Testis (tissue), 3 donors: ENCODE results near the gene RFXANK. TPM values are rescaled to one million over a fixed set of nuclear protein-coding genes. Genes with fewer than 3 reads are reported as not detected.
"Not testable (repeated sequence)": the region's sequence is repeated elsewhere in the genome, so short reads cannot be mapped to it uniquely, and the experiment has no call there.

ENCODE experiments used
- DNase-seq: peaks from one replicate; pipeline ENCODE4 v3.0.0-alpha.2; 2019
- H3K27ac ChIP-seq, 2 donors: fragments of 200-600 bp; sonication (generic); one replicate each; pipeline ENCODE4 v1.5.1; 2019
- H3K27me3 ChIP-seq: fragments of 200-600 bp; sonication (generic); one replicate; pipeline ENCODE4 v1.5.1; 2019
- H3K36me3 ChIP-seq: fragments of 200-600 bp; sonication (generic); one replicate; pipeline ENCODE4 v1.5.1; 2017; ENCODE audit warnings: low read depth; ENCODE audit errors: missing control alignments
- H3K4me1 ChIP-seq: fragments of 200-600 bp; sonication (generic); one replicate; pipeline ENCODE4 v1.5.1; 2019
- H3K4me3 ChIP-seq, 2 donors: fragments of 200-600 bp; sonication (generic); one replicate each; pipeline ENCODE4 v1.5.1; 2017 to 2019
- H3K9me3 ChIP-seq: fragments of 200-600 bp; sonication (generic); one replicate; pipeline ENCODE4 v1.5.1; 2017
- CTCF ChIP-seq, 3 experiments: fragments of 450-650 bp in 2 of 3; fragments of 200-600 bp in 1 of 3; sonication (generic) in 1 of 3; IDR thresholded peaks; one replicate each; pipeline ENCODE4 v1.5.1; 2016 to 2019; ENCODE audit warnings: antibody characterized with exemption in 3 of 3, mild to moderate bottlenecking in 2 of 3, moderate library complexity in 1 of 3
- POLR2A ChIP-seq: fragments of 450-650 bp; IDR thresholded peaks from one replicate; pipeline ENCODE4 v1.6.1; 2017; ENCODE audit warnings: antibody characterized with exemption, mild to moderate bottlenecking, moderate library complexity
- WGBS, 2 donors: methylation state at CpG; one replicate each; pipeline ENCODE4 v1.1.5; 2018; 5-methylcytosine and 5-hydroxymethylcytosine counted together
- intact Hi-C: fragments of 100-400 bp; cut with DNase I; formaldehyde crosslinking; loops from one replicate; pipeline ENCODE4 v1.15.1; 2023; ENCODE audit warnings: low total_unique reads
- polyA plus RNA-seq: library from polyadenylated mRNA; stranded (reverse); fragments of 350-450 nt; fragmentation: Illumina TruSeq; extraction: RNeasy Lipid Tissue Mini Kit (QIAGEN cat#74804); gene quantifications from one replicate; pipeline ENCODE4 v1.2.3, GENCODE V29; 2014; ENCODE audit warnings: low read depth, low replicate concordance; ENCODE audit not compliant: insufficient read depth
- total RNA-seq, 2 donors: library from RNA; depleted of rRNA; stranded (reverse); fragments of >200 nt; gene quantifications; one replicate each; pipeline ENCODE4 v1.2.3, GENCODE V29; 2016

Gene RFXANK
- total and polyA plus RNA-seq, 3 donors from 2014 or later, result 35.1 to 40.4 (median 35.7) TPM

GRCh38 chr19:19146865-19147264 is 45.2 kb upstream of the RFXANK start:
- DNase-seq, result no peak
- Histone ChIP-seq H3K27me3 (no peaks in the 10 kb centered on the region), H3K36me3 (no peaks in the 10 kb centered on the region), H3K4me1 (no peaks in the 10 kb centered on the region), H3K9me3 (no peaks in the 10 kb centered on the region), H3K27ac (no peak overlapping the region), H3K4me3 (no peak overlapping the region)
- 80 to 96% methylated on average over 1 to 7 of the region's 7 CpGs for WGBS, 2 donors
- TF ChIP-seq POLR2A, result no peak
- TF ChIP-seq CTCF (IDR thresholded peaks at IDR 0.05), result no peak
- intact Hi-C loops, result loop anchor here (10.0 kb wide), 1 partner anchor 82 kb away; the partner anchor contains the start of gene SLC25A42

GRCh38 chr19:19147344-19147743 is 44.7 kb upstream of the RFXANK start:
- intact Hi-C loops, result loop anchor here (10.0 kb wide), 1 partner anchor 83 kb away; the partner anchor contains the start of gene SLC25A42
- Histone ChIP-seq H3K4me1 (no peaks in the 10 kb centered on the region), H3K27ac (no peak overlapping the region), H3K4me3 (no peak overlapping the region), H3K9me3 (no peaks in the 10 kb centered on the region), H3K36me3 (no peaks in the 10 kb centered on the region), H3K27me3 (no peaks in the 10 kb centered on the region)
- WGBS, 2 donors, result 91 to 100% methylated on average over 4 to 5 of the region's 5 CpGs
- TF ChIP-seq CTCF (IDR thresholded peaks at IDR 0.05) (no peak), POLR2A (no peak)
- no peak for DNase-seq

GRCh38 chr19:19148504-19148903 is 43.6 kb upstream of the RFXANK start:
- not testable (repeated sequence) for H3K9me3 ChIP-seq, H3K27me3 ChIP-seq, H3K27ac ChIP-seq, H3K36me3 ChIP-seq, DNase-seq, H3K4me3 ChIP-seq, H3K4me1 ChIP-seq
- 97 to 98% methylated on average over 8 of the region's 8 CpGs for WGBS, 2 donors
- intact Hi-C loops, result loop anchor here (10.0 kb wide), 1 partner anchor 84 kb away; the partner anchor contains the start of gene SLC25A42

- no peaks in the 10 kb centered on the region for H3K4me1 ChIP-seq
- no peak overlapping the region for H3K27ac ChIP-seq
- WGBS, 2 donors, result 78 to 97% methylated on average over 2 of the region's 2 CpGs
- no peak for DNase-seq
- no peaks in the 10 kb centered on the region for H3K36me3 ChIP-seq
- no peaks in the 10 kb centered on the region for H3K9me3 ChIP-seq
- TF ChIP-seq POLR2A (no peak), CTCF (IDR thresholded peaks at IDR 0.05) (no peak)
- no peak overlapping the region for H3K4me3 ChIP-seq
- H3K27me3 ChIP-seq, result no peaks in the 10 kb centered on the region
- intact Hi-C loops, result loop anchor here (10.0 kb wide), 1 partner anchor 85 kb away; the partner anchor contains the start of gene SLC25A42
Observed at GRCh38 chr19:19149435-19149834, 42.6 kb upstream of the RFXANK start.

GRCh38 chr19:19151418-19151817 is 40.6 kb upstream of the RFXANK start:
- no peak for TF ChIP-seq CTCF (IDR thresholded peaks at IDR 0.05)
- TF ChIP-seq POLR2A, result no peak
- Histone ChIP-seq H3K27me3 (no peaks in the 10 kb centered on the region), H3K4me3 (no peak overlapping the region), H3K27ac (no peak overlapping the region), H3K36me3 (no peaks in the 10 kb centered on the region), H3K9me3 (no peaks in the 10 kb centered on the region), H3K4me1 (no peaks in the 10 kb centered on the region)
- no peak for DNase-seq
- WGBS, 2 donors, result 89 to 90% methylated on average over 2 to 11 of the region's 11 CpGs
- intact Hi-C loops, result no loop called here
